ENCODE data around the gene TKTL1. TPM values are rescaled to one million over a fixed set of nuclear protein-coding genes. Genes with fewer than 3 reads are reported as not detected.
"Not testable (repeated sequence)": the region's sequence is repeated elsewhere in the genome, so short reads cannot be mapped to it uniquely, and the experiment has no call there.

Gene TKTL1, protein sequence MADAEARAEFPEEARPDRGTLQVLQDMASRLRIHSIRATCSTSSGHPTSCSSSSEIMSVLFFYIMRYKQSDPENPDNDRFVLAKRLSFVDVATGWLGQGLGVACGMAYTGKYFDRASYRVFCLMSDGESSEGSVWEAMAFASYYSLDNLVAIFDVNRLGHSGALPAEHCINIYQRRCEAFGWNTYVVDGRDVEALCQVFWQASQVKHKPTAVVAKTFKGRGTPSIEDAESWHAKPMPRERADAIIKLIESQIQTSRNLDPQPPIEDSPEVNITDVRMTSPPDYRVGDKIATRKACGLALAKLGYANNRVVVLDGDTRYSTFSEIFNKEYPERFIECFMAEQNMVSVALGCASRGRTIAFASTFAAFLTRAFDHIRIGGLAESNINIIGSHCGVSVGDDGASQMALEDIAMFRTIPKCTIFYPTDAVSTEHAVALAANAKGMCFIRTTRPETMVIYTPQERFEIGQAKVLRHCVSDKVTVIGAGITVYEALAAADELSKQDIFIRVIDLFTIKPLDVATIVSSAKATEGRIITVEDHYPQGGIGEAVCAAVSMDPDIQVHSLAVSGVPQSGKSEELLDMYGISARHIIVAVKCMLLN
- not detected in 2 replicates for total RNA-seq
- long read RNA-seq, result 0 reads

- peaks cover 4% of the 10 kb centered on the region for H3K9me3 Mint-ChIP-seq (ENCODE audit: unreplicated experiment)
- no peak within 1 kb of the TSS for H3K4me3 Mint-ChIP-seq (ENCODE audit: unreplicated experiment)
- no peaks in the 10 kb centered on the region for H3K36me3 Mint-ChIP-seq (ENCODE audit: unreplicated experiment)
- TF ChIP-seq CTCF (IDR thresholded peaks at IDR 0.05), result no peak
- no peak for DNase-seq (ENCODE audit: extremely low spot score, unreplicated experiment)
- no peak within 1 kb of the TSS for H3K27ac Mint-ChIP-seq (ENCODE audit: unreplicated experiment)
- H3K27me3 Mint-ChIP-seq (ENCODE audit: unreplicated experiment), result no peaks in the 10 kb centered on the region
- no peaks in the 10 kb centered on the region for H3K4me1 Mint-ChIP-seq (ENCODE audit: unreplicated experiment)
These were observed at the start of gene TKTL1 for GRCh38 chrX:154295664-154296310. TSS of gene TKTL1 (plus strand) at chrX:154295795. CDS start at chrX:154295860, 65 bp downstream.

DNA sequence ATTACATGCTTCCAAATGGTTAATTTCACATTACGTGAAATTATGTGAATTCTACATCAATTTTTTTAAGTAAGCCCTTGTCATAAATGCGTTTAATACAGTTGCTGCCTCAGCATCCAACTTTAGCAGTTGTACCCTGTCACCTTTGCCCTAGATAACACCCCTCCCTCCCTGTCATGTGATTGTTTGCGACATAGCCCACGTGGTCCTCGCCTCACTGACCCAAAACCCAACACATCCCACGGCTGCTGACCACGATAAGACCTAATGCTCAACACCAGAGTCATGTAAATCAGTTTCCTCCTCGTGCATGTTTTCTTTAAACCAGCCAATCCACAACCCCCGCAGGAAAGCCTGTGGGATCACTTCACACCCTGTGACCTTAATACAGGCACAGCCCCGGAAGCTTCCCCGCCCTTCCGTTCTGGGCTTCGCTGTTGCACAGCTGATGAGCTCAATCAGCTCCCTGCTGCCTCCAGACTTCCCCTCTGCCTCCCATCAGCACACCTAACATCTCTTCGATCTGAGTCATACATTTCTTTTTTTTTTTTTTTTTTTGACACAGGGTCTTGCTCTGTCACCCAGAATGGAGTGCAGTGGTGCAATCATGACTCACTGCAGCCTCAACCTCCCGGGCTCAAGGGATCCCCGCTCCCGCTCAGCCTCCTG, 48.1 kb upstream of the TKTL1 start:
- H3K4me3 Mint-ChIP-seq (ENCODE audit: unreplicated experiment); H3K27ac Mint-ChIP-seq (ENCODE audit: unreplicated experiment); H3K4me1 Mint-ChIP-seq (ENCODE audit: unreplicated experiment); H3K27me3 Mint-ChIP-seq (ENCODE audit: unreplicated experiment); DNase-seq (ENCODE audit: extremely low spot score, unreplicated experiment); H3K9me3 Mint-ChIP-seq (ENCODE audit: unreplicated experiment); H3K36me3 Mint-ChIP-seq (ENCODE audit: unreplicated experiment): not testable (repeated sequence)

GRCh38 chrX:154248076-154248475, 47.5 kb upstream of the TKTL1 start:
- not testable (repeated sequence) for H3K36me3 Mint-ChIP-seq (ENCODE audit: unreplicated experiment); DNase-seq (ENCODE audit: extremely low spot score, unreplicated experiment); H3K9me3 Mint-ChIP-seq (ENCODE audit: unreplicated experiment); H3K27me3 Mint-ChIP-seq (ENCODE audit: unreplicated experiment); H3K4me1 Mint-ChIP-seq (ENCODE audit: unreplicated experiment); H3K4me3 Mint-ChIP-seq (ENCODE audit: unreplicated experiment); H3K27ac Mint-ChIP-seq (ENCODE audit: unreplicated experiment)

- not testable (repeated sequence) for DNase-seq (ENCODE audit: extremely low spot score, unreplicated experiment); H3K4me3 Mint-ChIP-seq (ENCODE audit: unreplicated experiment); H3K36me3 Mint-ChIP-seq (ENCODE audit: unreplicated experiment); H3K27ac Mint-ChIP-seq (ENCODE audit: unreplicated experiment); H3K27me3 Mint-ChIP-seq (ENCODE audit: unreplicated experiment); H3K9me3 Mint-ChIP-seq (ENCODE audit: unreplicated experiment); H3K4me1 Mint-ChIP-seq (ENCODE audit: unreplicated experiment)
These were observed 38.3 kb upstream of the TKTL1 start, which contains the start of gene OPN1MW3 for GRCh38 chrX:154257282-154257681. TSS of gene OPN1MW3 (plus strand) at chrX:154257582. CDS start at chrX:154257620, 38 bp downstream.

- not testable (repeated sequence) for H3K4me1 Mint-ChIP-seq (ENCODE audit: unreplicated experiment); H3K9me3 Mint-ChIP-seq (ENCODE audit: unreplicated experiment); DNase-seq (ENCODE audit: extremely low spot score, unreplicated experiment); H3K36me3 Mint-ChIP-seq (ENCODE audit: unreplicated experiment); H3K4me3 Mint-ChIP-seq (ENCODE audit: unreplicated experiment); H3K27me3 Mint-ChIP-seq (ENCODE audit: unreplicated experiment); H3K27ac Mint-ChIP-seq (ENCODE audit: unreplicated experiment)
These were observed 36.9 kb upstream of the TKTL1 start for GRCh38 chrX:154258711-154259110.

- H3K27ac Mint-ChIP-seq (ENCODE audit: unreplicated experiment); H3K4me3 Mint-ChIP-seq (ENCODE audit: unreplicated experiment); H3K27me3 Mint-ChIP-seq (ENCODE audit: unreplicated experiment); H3K4me1 Mint-ChIP-seq (ENCODE audit: unreplicated experiment); DNase-seq (ENCODE audit: extremely low spot score, unreplicated experiment); H3K36me3 Mint-ChIP-seq (ENCODE audit: unreplicated experiment); H3K9me3 Mint-ChIP-seq (ENCODE audit: unreplicated experiment): not testable (repeated sequence)
These were observed 32.5 kb upstream of the TKTL1 start for GRCh38 chrX:154263072-154263471.

DNA sequence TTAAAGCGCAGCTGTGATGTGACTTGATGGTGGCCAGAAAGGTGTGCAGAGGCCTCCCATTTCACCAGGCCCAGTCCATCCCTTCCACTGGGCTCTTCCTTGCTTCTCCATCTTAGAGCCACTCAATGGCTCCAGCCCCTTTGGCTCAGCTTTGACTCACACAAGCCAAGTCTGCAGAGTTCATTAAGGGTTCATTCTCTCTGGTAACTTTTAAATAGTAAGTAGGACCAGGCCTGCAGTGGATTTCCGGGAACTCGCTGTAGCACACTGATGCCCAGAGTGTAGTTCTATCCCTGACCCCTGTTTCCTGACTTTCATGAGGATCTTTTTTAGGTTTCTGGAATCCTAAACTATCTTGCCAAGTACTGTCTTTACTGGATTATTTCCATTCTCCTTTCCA, 26.4 kb upstream of the TKTL1 start:
- H3K4me1 Mint-ChIP-seq (ENCODE audit: unreplicated experiment); H3K27ac Mint-ChIP-seq (ENCODE audit: unreplicated experiment); H3K36me3 Mint-ChIP-seq (ENCODE audit: unreplicated experiment); DNase-seq (ENCODE audit: extremely low spot score, unreplicated experiment); H3K9me3 Mint-ChIP-seq (ENCODE audit: unreplicated experiment); H3K27me3 Mint-ChIP-seq (ENCODE audit: unreplicated experiment); H3K4me3 Mint-ChIP-seq (ENCODE audit: unreplicated experiment): not testable (repeated sequence)

GRCh38 chrX:154284489-154285338, 10.9 kb upstream of the TKTL1 start:
- not testable (repeated sequence) for H3K4me3 Mint-ChIP-seq (ENCODE audit: unreplicated experiment); DNase-seq (ENCODE audit: extremely low spot score, unreplicated experiment); H3K36me3 Mint-ChIP-seq (ENCODE audit: unreplicated experiment); H3K9me3 Mint-ChIP-seq (ENCODE audit: unreplicated experiment); H3K27ac Mint-ChIP-seq (ENCODE audit: unreplicated experiment); H3K4me1 Mint-ChIP-seq (ENCODE audit: unreplicated experiment); H3K27me3 Mint-ChIP-seq (ENCODE audit: unreplicated experiment)

DNA sequence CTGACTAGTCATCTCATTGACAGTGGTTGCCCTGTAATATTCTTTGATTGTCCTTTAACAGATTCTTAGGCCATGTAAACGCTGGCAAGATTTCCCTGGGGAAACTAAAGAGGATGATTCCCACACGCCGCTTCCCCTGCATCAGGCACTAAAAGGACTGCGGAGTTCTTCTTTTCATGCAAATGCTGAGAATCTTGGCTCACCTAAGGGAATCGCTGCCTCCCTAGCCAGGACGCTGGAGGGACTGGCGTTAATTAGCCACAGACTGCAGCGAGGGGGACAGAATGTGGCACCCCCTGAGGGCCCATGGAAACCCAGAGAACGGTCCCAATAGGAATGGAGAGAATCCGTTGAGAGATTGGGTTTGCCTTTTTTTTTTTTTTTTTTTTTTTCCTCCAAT, 9.2 kb upstream of the TKTL1 start:
- H3K9me3 Mint-ChIP-seq (ENCODE audit: unreplicated experiment); H3K4me3 Mint-ChIP-seq (ENCODE audit: unreplicated experiment); H3K36me3 Mint-ChIP-seq (ENCODE audit: unreplicated experiment); H3K27ac Mint-ChIP-seq (ENCODE audit: unreplicated experiment); H3K27me3 Mint-ChIP-seq (ENCODE audit: unreplicated experiment); DNase-seq (ENCODE audit: extremely low spot score, unreplicated experiment); H3K4me1 Mint-ChIP-seq (ENCODE audit: unreplicated experiment): not testable (repeated sequence)

All from osteocyte (in vitro differentiated cells).